SK-N-SH treated with all-trans-retinoic acid at 6 μM for 48 hours (cell line): ENCODE results near the gene TMEM150B.

ENCODE experiments used
- ATAC-seq: fragments of 200-7000 bp; cut with Tn5 transposase; 3 replicates; pipeline ENCODE4 v1.9.1; 2020; ENCODE audit warnings: mild to moderate bottlenecking, moderate library complexity
- ARNTL ChIP-seq: fragments of 450-650 bp; formaldehyde crosslinking; IDR thresholded peaks from 2 replicates; pipeline ENCODE4 v1.5.0; 2020; ENCODE audit warnings: low read depth, mild to moderate bottlenecking, moderate library complexity, borderline replicate concordance
- CSDC2 ChIP-seq: fragments of 250-450 bp; sonication (Bioruptor Pico); IDR thresholded peaks from 2 replicates; pipeline ENCODE4 v1.5.0; 2020; ENCODE audit warnings: mild to moderate bottlenecking, moderate library complexity
- CSRNP3 ChIP-seq: fragments of 250-450 bp; sonication (Bioruptor Pico); IDR thresholded peaks from 2 replicates; pipeline ENCODE4 v1.5.1; 2021; ENCODE audit warnings: mild to moderate bottlenecking, moderate library complexity
- GLIS3 ChIP-seq: fragments of 250-450 bp; sonication (Bioruptor Pico); IDR thresholded peaks from 2 replicates; pipeline ENCODE4 v1.5.0; 2020; ENCODE audit warnings: mild to moderate bottlenecking, moderate library complexity
- ISL1 ChIP-seq: fragments of 250-450 bp; sonication (Bioruptor Pico); IDR thresholded peaks from 2 replicates; pipeline ENCODE4 v2.1.2; 2022; ENCODE audit warnings: mild to moderate bottlenecking, moderate library complexity
- OSR1 ChIP-seq: fragments of 250-450 bp; sonication (Bioruptor Pico); IDR thresholded peaks from 2 replicates; pipeline ENCODE4 v1.8.0; 2022; ENCODE audit warnings: moderate library complexity, mild to moderate bottlenecking, inconsistent platforms
- PATZ1 ChIP-seq: fragments of 250-450 bp; sonication (Bioruptor Pico); IDR thresholded peaks from 2 replicates; pipeline ENCODE4 v1.8.0; 2020; ENCODE audit warnings: mild to moderate bottlenecking, moderate library complexity, borderline replicate concordance
- POU6F1 ChIP-seq: fragments of 250-450 bp; sonication (Bioruptor Pico); IDR thresholded peaks from 2 replicates; pipeline ENCODE4 v1.8.0; 2021; ENCODE audit warnings: low read depth, mild to moderate bottlenecking, moderate library complexity, borderline replicate concordance
- PPARA ChIP-seq: fragments of 250-450 bp; sonication (Bioruptor Pico); IDR thresholded peaks from 2 replicates; pipeline ENCODE4 v1.5.0; 2020; ENCODE audit warnings: mild to moderate bottlenecking, borderline replicate concordance
- RARB ChIP-seq: fragments of 250-450 bp; sonication (Bioruptor Pico); IDR thresholded peaks from 2 replicates; pipeline ENCODE4 v1.8.0; 2021; ENCODE audit warnings: mild to moderate bottlenecking, moderate library complexity
- SNAI2 ChIP-seq: fragments of 250-450 bp; sonication (Bioruptor Pico); IDR thresholded peaks from 2 replicates; pipeline ENCODE4 v1.5.0; 2020; ENCODE audit warnings: mild to moderate bottlenecking, moderate library complexity
- TCF4 ChIP-seq: fragments of 250-450 bp; sonication (Bioruptor Pico); IDR thresholded peaks from 2 replicates; pipeline ENCODE4 v1.8.0; 2021; ENCODE audit warnings: mild to moderate bottlenecking, moderate library complexity, borderline replicate concordance
- TOX ChIP-seq: fragments of 250-450 bp; sonication (Bioruptor Pico); IDR thresholded peaks from 2 replicates; pipeline ENCODE4 v1.8.0; 2021; ENCODE audit warnings: mild to moderate bottlenecking, moderate library complexity, borderline replicate concordance
- TSHZ2 ChIP-seq: fragments of 250-450 bp; sonication (Bioruptor Pico); IDR thresholded peaks from 2 replicates; pipeline ENCODE4 v1.5.0; 2020; ENCODE audit warnings: mild to moderate bottlenecking, moderate library complexity
- ZC3H10 ChIP-seq: fragments of 250-450 bp; sonication (Bioruptor Pico); IDR thresholded peaks from 2 replicates; pipeline ENCODE4 v1.5.1; 2021; ENCODE audit warnings: mild to moderate bottlenecking, moderate library complexity
- ZNF565 ChIP-seq: fragments of 450-650 bp; formaldehyde crosslinking; conservative IDR thresholded peaks from 2 replicates; pipeline ENCODE4 v1.5.0; 2020; ENCODE audit warnings: low read depth, mild to moderate bottlenecking, moderate library complexity
- ZNF8 ChIP-seq: fragments of 450-650 bp; formaldehyde crosslinking; IDR thresholded peaks from 2 replicates; pipeline ENCODE4 v1.5.0; 2020; ENCODE audit warnings: mild to moderate bottlenecking, moderate library complexity

TMEM150B gene

DNA sequence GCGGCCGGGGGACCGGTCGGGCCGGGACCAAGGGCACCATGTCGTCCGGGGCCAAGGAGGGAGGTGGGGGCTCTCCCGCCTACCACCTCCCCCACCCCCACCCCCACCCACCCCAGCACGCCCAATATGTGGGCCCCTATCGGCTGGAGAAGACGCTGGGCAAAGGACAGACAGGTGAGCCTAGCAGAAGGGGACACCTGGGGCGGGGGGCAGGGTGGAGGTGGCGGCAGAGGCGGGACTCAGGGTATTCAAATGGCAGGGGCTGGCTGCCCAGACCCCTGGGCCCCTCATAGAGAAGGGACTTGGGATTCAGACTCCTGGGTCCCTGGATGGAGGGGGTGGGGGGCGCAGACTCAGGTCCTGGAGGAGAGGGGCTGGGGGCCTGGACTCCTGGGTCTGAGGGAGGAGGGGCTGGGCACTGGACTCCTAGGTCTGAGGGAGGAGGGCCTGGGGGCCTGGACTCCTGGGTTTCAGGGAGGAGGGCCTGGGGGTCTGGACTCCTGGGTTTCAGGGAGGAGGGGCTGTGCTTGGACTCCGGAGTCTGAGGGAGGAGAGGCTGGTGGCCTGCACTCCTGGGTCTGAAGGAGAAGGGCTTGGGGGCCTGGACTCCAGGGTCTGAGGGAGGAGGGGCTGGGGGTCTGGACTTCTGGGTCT lies 40.6 kb downstream of the TMEM150B start:
- ATAC-seq, result no peak
- no peak for TF ChIP-seq ZNF565 (CRISPR knock-in tag)
- TF ChIP-seq CSDC2 (CRISPR knock-in tag), result no peak
- no peak for TF ChIP-seq ZNF8 (CRISPR knock-in tag)
- no peak for TF ChIP-seq OSR1 (CRISPR knock-in tag)
- TF ChIP-seq TOX (CRISPR knock-in tag), result no peak
- TF ChIP-seq RARB (CRISPR knock-in tag), result no peak
- no peak for TF ChIP-seq SNAI2
- no peak for TF ChIP-seq POU6F1 (CRISPR knock-in tag)
- TF ChIP-seq PPARA (CRISPR knock-in tag), result no peak
- no peak for TF ChIP-seq PATZ1 (CRISPR knock-in tag)
- TF ChIP-seq ARNTL (CRISPR knock-in tag), result no peak
- no peak for TF ChIP-seq TCF4 (CRISPR knock-in tag)
- no peak for TF ChIP-seq ISL1 (CRISPR knock-in tag)

DNA sequence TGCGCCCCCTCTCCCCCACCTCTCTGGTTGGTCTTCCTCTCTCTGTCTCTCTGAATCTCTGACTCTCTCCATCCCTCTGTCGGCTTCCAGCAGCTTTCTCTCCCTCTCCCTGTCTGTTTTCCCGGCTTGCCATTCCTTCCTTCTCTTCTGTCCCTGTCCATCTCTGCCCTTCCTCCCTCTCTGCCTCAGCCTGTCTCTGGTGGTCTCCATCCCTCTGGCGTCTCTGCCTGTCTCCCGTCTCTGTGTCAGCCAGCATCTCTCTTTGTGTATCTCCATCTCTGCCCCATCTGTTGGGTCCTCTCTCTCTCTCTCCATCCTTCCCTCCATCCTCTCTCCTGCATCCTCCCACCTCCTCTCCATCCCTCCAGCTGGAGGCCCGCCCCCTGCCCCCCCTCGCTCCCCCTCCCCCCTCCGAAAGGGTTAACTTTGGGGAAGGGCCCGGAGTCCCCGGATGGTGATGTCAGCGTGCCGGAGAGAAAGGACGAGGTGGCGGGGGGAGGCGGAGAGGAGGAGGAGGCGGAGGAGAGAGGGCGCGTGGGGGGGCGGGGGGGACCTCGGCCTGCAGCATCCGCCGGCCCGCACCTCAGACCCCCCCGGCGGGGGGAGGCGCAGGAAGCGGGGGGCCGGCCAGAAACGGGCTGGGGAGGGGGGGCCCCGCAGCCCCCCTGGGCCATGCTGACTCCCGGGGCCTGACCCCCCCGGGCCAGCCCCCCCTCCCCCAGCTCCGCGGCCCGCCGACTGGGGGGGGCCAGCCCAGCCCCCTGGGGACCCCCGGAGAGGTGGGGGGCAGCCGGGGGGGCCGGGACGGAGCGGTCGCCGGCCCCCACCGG lies 41.4 kb downstream of the TMEM150B start, which contains the start of gene BRSK1:
Gene BRSK1 (plus strand): TSS at position 450 of the 830 bp plus-strand sequence. CDS start 446 bp downstream, outside the sequence.
- TF ChIP-seq PPARA (CRISPR knock-in tag) (no peak), SNAI2 (no peak), TOX (CRISPR knock-in tag) (no peak)
- ATAC-seq, result no peak

GRCh38 chr19:55279770-55280643 lies 45.1 kb downstream of the TMEM150B start, which contains the start of gene HSPBP1:
Gene HSPBP1 (minus strand): TSS chr19:55280110. CDS start chr19:55279608, 502 bp downstream.
- ATAC-seq, result peak; percentile 90
- TF ChIP-seq CSRNP3 (CRISPR knock-in tag) (no peak), ISL1 (CRISPR knock-in tag) (no peak), TSHZ2 (CRISPR knock-in tag) (no peak), GLIS3 (no peak), CSDC2 (CRISPR knock-in tag) (no peak), ZNF8 (CRISPR knock-in tag) (peak; percentile 37; the same call in 1 of the 2 replicates), TCF4 (CRISPR knock-in tag) (no peak), ZC3H10 (no peak)
